Hepatocyte (in vitro differentiated cells): ENCODE measurements around the gene AMIGO3.

Experiments used
- CTCF ChIP-seq: fragments of 200-600 bp; sonication (generic); IDR thresholded peaks from 2 replicates; pipeline ENCODE4 v1.5.1; 2016; ENCODE audit warnings: antibody characterized with exemption, mild to moderate bottlenecking; ENCODE audit not compliant: poor library complexity
- EZH2 ChIP-seq: fragments of 200-600 bp; sonication (generic); IDR thresholded peaks from 2 replicates; pipeline ENCODE4 v1.6.1; 2016; ENCODE audit warnings: antibody characterized with exemption, mild to moderate bottlenecking, borderline replicate concordance
- EZH2phosphoT487 ChIP-seq: fragments of 200-600 bp; sonication (generic); IDR thresholded peaks from one replicate; pipeline ENCODE4 v1.6.1; 2018; ENCODE audit warnings: antibody characterized with exemption, mild to moderate bottlenecking, low read depth, moderate library complexity; ENCODE audit not compliant: unreplicated experiment, severe bottlenecking

- TF ChIP-seq EZH2 (no peak), CTCF (no peak), EZH2phosphoT487 (no peak)
Observed at GRCh38 chr3:49667701-49668413, 51.6 kb downstream of the AMIGO3 start.
